Activated CD4-positive, CD25-positive, alpha-beta regulatory T cell (primary cell): ENCODE results near the gene MAPT.
"Not testable (repeated sequence)": the region's sequence is repeated elsewhere in the genome, so short reads cannot be mapped to it uniquely, and the experiment has no call there.

Experiments
- DNase-seq, 4 experiments: peaks; one replicate each; lab custom pipeline; 2025; lab: John Stamatoyannopoulos, UW

The MAPT gene

DNA sequence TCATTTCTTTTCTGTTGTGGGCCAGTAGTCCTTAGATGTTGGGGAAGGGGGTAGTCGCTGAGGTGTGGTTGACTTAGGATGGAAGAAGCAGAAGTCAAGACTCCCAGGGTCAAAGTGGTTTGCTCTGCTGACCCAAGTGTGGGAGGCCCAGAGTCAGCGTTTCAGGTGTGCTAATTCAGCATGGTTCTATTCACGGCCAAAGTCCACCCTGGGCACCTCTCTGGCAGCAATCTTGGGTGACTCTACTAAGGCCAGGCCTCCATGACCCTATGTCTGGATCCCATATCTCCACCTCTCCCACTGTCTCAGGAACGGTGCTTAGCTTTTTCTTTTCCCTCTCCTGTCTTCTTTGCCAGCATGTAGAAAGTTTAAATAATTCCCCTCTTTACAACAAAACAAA, 32.9 kb downstream of the MAPT start:
- DNase-seq, result no peak

GRCh38 chr17:45929344-45929743, 35.0 kb downstream of the MAPT start:
- DNase-seq, result no peak

DNA sequence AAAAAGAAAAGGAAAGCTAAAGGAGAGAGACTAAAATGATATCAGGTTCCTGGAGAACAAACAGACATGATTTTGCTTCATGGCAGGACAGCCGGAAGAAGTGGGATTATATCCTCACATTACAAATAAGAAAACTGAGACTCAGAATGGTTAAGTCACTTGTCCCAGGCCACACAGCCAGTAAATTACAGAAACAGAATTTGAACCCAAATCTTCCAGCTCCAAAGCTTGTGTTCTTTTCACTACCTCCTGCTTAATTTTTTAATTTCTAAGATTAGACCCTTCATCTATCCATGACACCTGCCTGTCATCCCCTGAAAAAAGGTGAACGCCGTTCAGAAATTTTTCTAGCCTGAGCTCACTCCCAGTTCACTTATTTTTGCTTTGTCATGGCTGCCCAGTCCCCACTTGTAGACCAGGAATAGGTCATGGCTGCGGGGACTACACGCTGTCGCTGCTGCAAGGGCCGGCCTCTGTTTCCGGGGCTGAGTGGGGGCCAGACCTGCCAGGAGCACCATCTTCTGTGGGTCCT, 36.1 kb downstream of the MAPT start:
- DNase-seq, result no peak

GRCh38 chr17:45931677-45932076, 37.3 kb downstream of the MAPT start:
- no peak for DNase-seq

DNA sequence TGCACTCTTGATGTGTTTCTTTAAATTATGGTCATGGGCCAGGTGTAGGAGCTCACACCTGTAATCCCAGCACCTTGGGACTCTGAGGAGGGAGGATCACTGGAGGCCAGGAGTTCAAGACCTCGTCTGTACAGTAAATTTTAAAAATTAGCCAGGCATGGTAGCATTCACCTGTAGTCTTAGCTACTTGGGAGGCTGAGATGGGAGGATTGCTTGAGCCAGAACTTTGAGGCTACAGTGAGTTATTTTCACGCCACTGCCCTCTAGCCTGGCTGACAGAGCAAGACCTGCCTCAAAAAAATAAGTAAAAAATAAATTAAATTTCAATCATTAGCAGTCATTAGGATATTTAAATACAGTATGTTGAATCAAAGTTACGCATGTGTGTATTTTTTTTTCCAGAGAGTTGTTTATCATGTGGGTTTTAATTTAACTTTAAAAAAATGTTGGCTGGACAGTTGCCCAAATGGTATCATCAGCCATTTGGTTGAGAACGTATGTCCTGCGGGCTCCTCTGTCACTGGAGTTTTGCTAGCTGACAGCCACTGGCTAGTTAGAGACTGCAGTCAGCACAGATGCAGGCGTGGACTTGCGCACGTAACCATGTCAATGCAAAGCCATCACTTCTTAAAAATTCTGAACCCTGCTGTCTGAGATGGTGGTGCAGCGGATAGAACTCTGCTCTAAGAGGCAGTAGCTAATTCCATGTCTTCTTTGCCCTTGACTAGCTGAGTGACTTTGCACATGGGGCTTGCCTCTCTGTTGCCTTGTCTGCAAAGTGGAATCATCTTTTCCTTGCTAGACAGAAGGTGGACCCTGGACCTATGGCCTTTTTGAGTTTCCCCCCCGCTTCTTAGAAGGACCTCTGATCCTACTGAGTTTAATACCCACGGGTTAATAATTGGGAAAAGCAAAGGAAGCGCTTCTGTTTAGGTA, 40.0 kb downstream of the MAPT start:
- no peak for DNase-seq

DNA sequence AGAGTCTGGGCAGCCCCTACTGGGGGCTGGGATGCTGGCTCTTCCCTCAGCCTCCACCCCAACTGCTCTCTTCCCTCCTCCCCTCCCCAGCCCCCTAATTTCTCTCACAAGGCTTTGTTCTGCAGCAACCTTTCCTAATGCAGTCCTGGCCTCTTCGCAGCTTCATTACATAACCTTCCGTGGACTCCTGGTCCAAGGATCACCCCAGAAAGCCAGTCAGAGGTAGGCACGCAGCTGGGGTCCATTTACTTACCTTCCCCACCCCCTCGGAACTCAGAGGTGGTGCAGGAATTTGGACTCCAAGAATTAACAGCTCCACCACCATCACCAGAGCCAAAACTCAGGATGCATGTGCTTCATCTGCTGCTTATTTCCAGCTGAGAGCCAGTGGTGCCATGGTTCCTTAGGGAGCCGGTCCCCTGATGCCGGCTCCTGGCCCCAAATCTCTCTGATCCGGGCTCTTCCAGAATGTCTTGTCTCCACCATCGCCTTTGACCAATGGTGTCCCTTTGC, 40.9 kb downstream of the MAPT start:
- DNase-seq, result no peak

- no peak for DNase-seq
Measured at GRCh38 chr17:45935710-45936509, 41.6 kb downstream of the MAPT start.

DNA sequence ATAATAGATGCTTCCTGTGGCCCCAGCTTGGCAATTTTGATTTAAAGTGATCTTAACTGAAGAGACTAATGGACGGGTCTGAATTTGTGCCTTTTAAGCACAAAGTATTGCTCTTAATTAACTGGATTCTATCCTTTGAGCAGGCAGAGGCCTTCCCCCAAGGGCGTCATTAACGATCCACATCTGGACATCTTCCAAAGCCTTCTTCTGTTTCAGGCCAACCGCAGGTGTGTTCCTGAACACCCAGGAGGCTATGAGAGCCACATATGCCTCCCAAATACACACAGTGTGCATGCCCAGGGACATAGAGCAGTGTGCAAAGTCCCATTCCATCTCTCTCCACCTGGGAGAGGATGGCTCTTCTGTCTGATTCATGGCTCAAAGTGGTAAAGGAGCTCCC, 42.3 kb downstream of the MAPT start:
- no peak for DNase-seq

DNA sequence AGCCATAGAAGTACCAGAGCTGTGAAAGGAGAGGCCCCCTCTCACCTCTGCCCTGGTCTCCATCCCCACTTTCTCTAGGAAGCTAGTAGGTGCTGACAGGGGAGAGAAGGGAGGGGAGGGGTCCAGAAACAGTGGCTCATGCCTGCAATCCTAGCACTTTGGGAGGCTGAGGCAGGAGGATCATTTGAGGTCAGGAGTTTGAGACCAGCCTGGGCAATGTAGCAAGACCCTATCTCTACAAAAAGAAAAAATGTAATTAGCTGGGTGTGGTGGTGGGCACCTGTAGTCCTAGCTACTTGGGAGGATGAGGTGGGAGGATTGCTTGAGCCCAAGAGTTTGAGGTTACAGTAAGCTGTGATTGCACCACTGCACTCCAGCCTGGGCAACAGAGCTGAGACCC, 42.8 kb downstream of the MAPT start:
- DNase-seq, result not testable (repeated sequence)

GRCh38 chr17:45939395-45939794, 45.0 kb downstream of the MAPT start:
- no peak for DNase-seq

GRCh38 chr17:45940293-45940692, 45.9 kb downstream of the MAPT start:
- no peak for DNase-seq

- no peak for DNase-seq
Measured at GRCh38 chr17:45940826-45941225, 46.5 kb downstream of the MAPT start.

DNA sequence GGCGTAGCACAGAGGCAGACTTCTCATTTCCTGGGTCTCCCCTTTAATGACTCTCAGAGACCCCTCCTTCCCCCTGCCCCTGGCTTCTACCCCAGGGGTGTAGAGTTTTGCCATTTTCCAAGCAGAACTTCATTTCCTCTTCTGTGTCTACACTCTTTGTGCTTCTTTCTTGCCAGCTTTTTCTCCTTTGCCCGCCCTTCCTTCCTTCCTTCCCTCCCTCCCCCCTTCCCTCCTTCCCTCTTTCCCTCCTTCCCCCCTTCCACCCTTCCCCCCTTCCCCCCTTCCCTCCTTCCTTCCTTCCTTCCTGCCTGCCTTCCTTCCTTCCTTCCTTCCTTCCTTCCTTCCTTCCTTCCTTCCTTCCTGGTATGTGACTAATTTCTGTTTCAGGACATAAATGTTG, 47.0 kb downstream of the MAPT start:
- no peak for DNase-seq

DNA sequence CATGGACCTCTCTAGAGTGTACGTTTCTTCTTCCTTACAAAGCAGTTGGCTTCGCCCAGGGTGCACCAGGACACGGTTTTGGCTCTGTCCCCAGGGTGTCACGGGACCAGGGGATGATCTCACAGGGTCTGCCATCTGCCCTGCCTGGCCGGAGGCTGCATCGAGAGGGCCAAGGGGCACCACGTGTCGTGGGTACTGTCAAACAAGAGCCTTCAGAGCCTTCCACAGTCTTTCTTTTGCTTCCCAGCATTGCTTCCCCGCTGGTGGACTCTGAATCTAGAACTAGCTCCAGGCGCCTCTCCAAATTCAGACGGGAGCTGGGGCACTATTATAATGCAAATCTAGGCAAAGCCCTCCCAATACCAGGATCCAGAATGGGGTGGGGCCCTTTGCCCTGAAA, 47.9 kb downstream of the MAPT start:
- DNase-seq, result no peak

- DNase-seq, result no peak
Measured at GRCh38 chr17:45946841-45947256, 52.5 kb downstream of the MAPT start.

- no peak for DNase-seq
Measured at GRCh38 chr17:45948498-45948880, 54.1 kb downstream of the MAPT start.

- DNase-seq, result peak; percentile 18 to 54 (median 25)
Measured at GRCh38 chr17:45948881-45949624, 54.7 kb downstream of the MAPT start.

DNA sequence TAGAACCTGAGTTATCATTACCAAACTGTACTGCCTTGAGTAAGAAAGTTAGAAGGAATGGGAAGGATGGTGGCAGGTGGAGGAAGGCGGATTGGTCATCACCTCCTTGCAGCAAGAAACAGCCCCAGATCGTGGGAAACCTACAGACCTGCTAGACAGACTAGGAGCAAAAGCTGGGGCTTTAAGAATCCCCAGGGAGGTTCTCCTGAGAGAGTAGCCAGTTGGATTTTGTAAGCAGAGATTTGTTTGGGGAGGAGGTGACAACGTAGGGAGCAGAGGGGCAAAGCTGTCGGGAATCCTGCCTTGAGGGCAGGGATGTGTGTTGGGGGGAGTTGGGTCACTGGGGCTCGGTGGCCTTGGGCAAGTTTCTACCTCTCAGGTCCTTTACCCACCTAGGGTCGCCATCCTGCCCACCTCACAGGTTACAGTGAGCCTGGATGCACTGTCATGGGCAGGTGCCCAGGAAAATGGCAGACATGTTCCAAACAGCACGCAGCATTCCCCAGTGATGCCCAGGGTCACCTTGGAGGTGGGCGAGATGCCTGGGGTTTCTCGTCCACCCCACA, 55.5 kb downstream of the MAPT start:
- DNase-seq, result no peak

DNA sequence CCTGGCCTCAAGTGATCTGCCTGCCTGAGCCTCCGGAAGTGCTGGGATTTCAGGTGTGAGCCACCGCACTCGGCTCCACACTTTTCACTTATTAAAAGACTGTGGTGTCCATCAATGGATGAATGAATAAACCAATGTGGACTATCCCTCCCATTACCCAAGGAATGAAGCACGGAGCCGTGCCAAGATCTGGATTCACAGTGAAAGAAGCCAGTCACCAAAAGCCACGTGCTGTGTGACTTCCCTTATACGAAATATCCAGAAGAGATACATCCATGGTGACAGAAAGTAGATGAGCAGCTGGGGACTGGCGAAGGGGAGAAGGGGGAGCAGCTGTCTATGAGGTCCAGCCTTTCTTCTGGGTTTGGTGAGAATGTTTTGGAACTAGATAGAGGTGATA, 56.5 kb downstream of the MAPT start:
- DNase-seq, result no peak

DNA sequence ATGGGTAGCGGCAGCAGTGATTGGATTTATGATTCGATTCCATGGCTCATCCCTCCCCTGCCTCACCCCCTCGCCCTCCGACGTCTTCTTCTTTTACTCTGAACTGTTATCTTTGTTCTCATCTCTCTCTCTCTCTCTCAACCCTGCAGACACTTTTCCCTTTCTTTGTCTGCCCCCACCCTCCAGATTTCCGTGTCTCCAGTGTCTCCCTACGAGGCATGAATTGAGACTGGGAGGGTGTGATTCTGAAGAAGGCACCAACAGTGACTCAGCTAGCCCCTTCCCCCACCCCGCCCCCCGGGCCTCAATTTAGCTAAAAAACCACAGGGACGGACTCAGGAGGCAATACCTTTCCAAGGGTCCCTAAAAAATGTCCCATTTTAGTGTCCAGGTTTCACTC, 57.0 kb downstream of the MAPT start:
- DNase-seq, result no peak

- no peak for DNase-seq
Measured at GRCh38 chr17:45951941-45952340, 57.6 kb downstream of the MAPT start.
